ENCODE measurements around the gene MAP2K2. TPM values are rescaled to one million over a fixed set of nuclear protein-coding genes. Genes with fewer than 3 reads are reported as not detected.
A peak's percentile ranks its signal among the peaks of the same experiment; 100 is the strongest.

Gene MAP2K2
- total and polyA plus RNA-seq, 9 of the 15 experiments (the other 6 are each of a cell fraction or from before 2014, with no cell fraction given) = 1.0 to 151 (median 58.3) TPM

DNA sequence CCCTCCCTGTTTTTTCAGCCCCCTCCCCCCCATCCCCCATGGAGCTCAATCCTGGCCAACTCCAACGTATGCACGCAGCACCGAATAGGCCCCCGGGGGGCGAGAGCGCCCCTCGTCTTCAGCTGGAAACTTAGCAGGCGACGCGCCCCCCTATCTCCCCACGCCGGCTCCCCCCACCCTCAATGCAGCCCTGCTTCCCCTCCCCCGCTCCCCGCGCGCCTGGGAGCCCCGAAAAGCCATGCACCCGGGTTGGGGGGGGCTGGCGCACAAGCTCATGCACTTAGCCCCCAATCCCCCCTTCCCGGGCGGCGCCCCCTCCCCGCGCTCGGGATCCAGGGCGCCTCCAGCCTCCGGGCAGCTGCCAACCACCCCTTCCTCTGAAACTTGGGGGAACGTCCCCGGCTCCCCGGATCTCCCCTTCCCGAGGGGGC lies 57.7 kb downstream of the MAP2K2 start (continued):
- TF ChIP-seq CTCF (IDR thresholded peaks at IDR 0.05 in 2 of 3, conservative IDR thresholded peaks at IDR 0.05 in 1 of 3; ENCODE audit: insufficient read depth in 2 of 3, low read depth in 1 of 3, low read length in 3 of 3) (0 out of 6 replicates have a peak, but pooled peaks of 1 of the 3 experiments have one; percentile 3), RNF2 (IDR thresholded peaks at IDR 0.05) (no peak), ZSCAN29 (IDR thresholded peaks at IDR 0.05) (no peak), KDM4B (IDR thresholded peaks at IDR 0.05; ENCODE audit: borderline replicate concordance in 2 of 2, low read depth in 1 of 2) (peak in 1 of 2 experiments; percentile 18; a peak in 1 of 4 replicates), CSDE1 (IDR thresholded peaks at IDR 0.05) (no peak), NFXL1 (CRISPR knock-in tag; IDR thresholded peaks at IDR 0.05) (no peak), MBD2 (IDR thresholded peaks at IDR 0.05; ENCODE audit: borderline replicate concordance, low read depth) (no peak), ZNF24 (IDR thresholded peaks at IDR 0.05) (no peak), STAG1 (CRISPR knock-in tag; IDR thresholded peaks at IDR 0.05; ENCODE audit: borderline replicate concordance) (no peak), FOXA1 (IDR thresholded peaks at IDR 0.05; ENCODE audit: borderline replicate concordance) (no peak), ZZZ3 (IDR thresholded peaks at IDR 0.05) (no peak), SP2 (IDR thresholded peaks at IDR 0.05; ENCODE audit: extremely low read depth, low read depth, low read length, poor library complexity, severe bottlenecking) (no peak), ZNF589 (CRISPR knock-in tag; IDR thresholded peaks at IDR 0.05; ENCODE audit: low read depth) (no peak), ZBTB8A (IDR thresholded peaks at IDR 0.05; ENCODE audit: partially characterized antibody) (no peak), MAX (CRISPR knock-in tag; IDR thresholded peaks at IDR 0.05) (no peak), CBX1 (IDR thresholded peaks at IDR 0.05; ENCODE audit: low read depth) (no peak), KDM5B (IDR thresholded peaks at IDR 0.05; ENCODE audit: insufficient replicate concordance, low read depth, low read length) (no peak), POLR3A (IDR thresholded peaks at IDR 0.05; ENCODE audit: borderline replicate concordance, extremely low read depth, insufficient read depth, insufficient read length) (no peak), NFE2L1 (tag; IDR thresholded peaks at IDR 0.05; ENCODE audit: borderline replicate concordance, low read depth) (no peak), NBN (IDR thresholded peaks at IDR 0.05; ENCODE audit: low read depth) (no peak), RFX1 (IDR thresholded peaks at IDR 0.05) (no peak), ZNF445 (CRISPR knock-in tag; IDR thresholded peaks at IDR 0.05; ENCODE audit: low read depth) (no peak), SMAD2 (IDR thresholded peaks at IDR 0.05; ENCODE audit: low read depth, low read length) (no peak), SIN3A (IDR thresholded peaks at IDR 0.05; ENCODE audit: borderline replicate concordance in 2 of 2, control insufficient read depth in 1 of 2, low read depth in 2 of 2, low read length in 2 of 2) (no peak)
- TF ChIP-seq, protein P1, sequence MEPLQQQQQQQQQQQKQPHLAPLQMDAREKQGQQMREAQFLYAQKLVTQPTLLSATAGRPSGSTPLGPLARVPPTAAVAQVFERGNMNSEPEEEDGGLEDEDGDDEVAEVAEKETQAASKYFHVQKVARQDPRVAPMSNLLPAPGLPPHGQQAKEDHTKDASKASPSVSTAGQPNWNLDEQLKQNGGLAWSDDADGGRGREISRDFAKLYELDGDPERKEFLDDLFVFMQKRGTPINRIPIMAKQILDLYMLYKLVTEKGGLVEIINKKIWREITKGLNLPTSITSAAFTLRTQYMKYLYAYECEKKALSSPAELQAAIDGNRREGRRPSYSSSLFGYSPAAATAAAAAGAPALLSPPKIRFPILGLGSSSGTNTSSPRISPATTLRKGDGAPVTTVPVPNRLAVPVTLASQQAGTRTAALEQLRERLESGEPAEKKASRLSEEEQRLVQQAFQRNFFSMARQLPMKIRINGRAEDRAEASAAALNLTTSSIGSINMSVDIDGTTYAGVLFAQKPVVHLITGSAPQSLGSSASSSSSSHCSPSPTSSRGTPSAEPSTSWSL (CRISPR knock-in tag; IDR thresholded peaks at IDR 0.05; ENCODE audit: borderline replicate concordance) = no peak
- TF ChIP-seq, protein P2, sequence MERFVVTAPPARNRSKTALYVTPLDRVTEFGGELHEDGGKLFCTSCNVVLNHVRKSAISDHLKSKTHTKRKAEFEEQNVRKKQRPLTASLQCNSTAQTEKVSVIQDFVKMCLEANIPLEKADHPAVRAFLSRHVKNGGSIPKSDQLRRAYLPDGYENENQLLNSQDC (CRISPR knock-in tag; IDR thresholded peaks at IDR 0.05) = no peak
